HCT116 (cell line): ENCODE data around the gene BET1L. TPM values are rescaled to one million over a fixed set of nuclear protein-coding genes. Genes with fewer than 3 reads are reported as not detected.
A peak's percentile ranks its signal among the peaks of the same experiment; 100 is the strongest.

Experiments used
- ATAC-seq: fragments of 200-7000 bp; cut with Tn5 transposase; 2 replicates; pipeline ENCODE4 v1.9.1; 2020; ENCODE audit warnings: mild to moderate bottlenecking, moderate library complexity
- BruUV-seq: library from RNA; stranded (reverse); fragments of 400-500 nt; replicated peaks from 2 replicates; lab custom pipeline; 2021; lab: Mats Ljungman, UMichigan
- CTCF ChIA-PET: fragments of 300-600 bp; sonication (Branson Sonifier 250); formaldehyde crosslinking; loops from one replicate; lab custom pipeline; 2021; ENCODE audit warnings: antibody characterized with exemption; lab: Charles Lee
- POLR2A ChIA-PET: fragments of 300-600, 350-600 bp; sonication (Branson Sonifier 250); formaldehyde crosslinking; loops from one replicate; lab custom pipeline; 2021; ENCODE audit warnings: antibody characterized with exemption; lab: Charles Lee
- RAD21 ChIA-PET, 2 experiments: fragments of 300-600 bp; sonication (Branson Sonifier 250); formaldehyde crosslinking; loops; one replicate each; lab custom pipeline; 2023; ENCODE audit warnings: low total read pairs in 2 of 2; ENCODE audit not compliant: uncharacterized antibody in 2 of 2, unreplicated experiment in 2 of 2, low non-redundant PET in 1 of 2; lab: Charles Lee
- DNase-seq: peaks from one replicate; pipeline ENCODE4 v3.0.0-alpha.2; 2010; ENCODE audit warnings: low read depth, low spot score
- H2AFZ ChIP-seq: fragments of 200-600 bp; shearing (Covaris generic), sonication (generic); 2 replicates; pipeline ENCODE4 v1.6.1; 2017; ENCODE audit warnings: low read depth, mixed run types, mixed read lengths, antibody characterized with exemption, low read length; ENCODE audit not compliant: poor library complexity, severe bottlenecking
- H3K27ac ChIP-seq: 2 replicates; pipeline ENCODE4 v1.5.1; 2012; ENCODE audit warnings: low read depth, low read length
- H3K27me3 ChIP-seq: fragments of 200-600 bp; sonication (generic); 2 replicates; pipeline ENCODE4 v1.6.1; 2016; ENCODE audit warnings: mixed run types, low read length, mixed read lengths; ENCODE audit not compliant: insufficient read depth
- H3K36me3 ChIP-seq, 2 experiments: fragments of 200-500 bp in 1 of 2; fragments of 200-600 bp in 1 of 2; sonication (Bioruptor generic) in 1 of 2; sonication (generic) in 1 of 2; 2 replicates each; pipeline versions ENCODE4 v1.5.1 to v1.6.1; 2014 to 2016; ENCODE audit warnings: low read length in 2 of 2, inconsistent platforms in 1 of 2, mixed read lengths in 1 of 2, mixed run types in 1 of 2; ENCODE audit not compliant: insufficient read depth in 2 of 2, control insufficient read depth in 1 of 2
- H3K4me1 ChIP-seq, 2 experiments: fragments of 200-600 bp in 1 of 2; sonication (generic) in 1 of 2; 2 replicates each; pipeline versions ENCODE4 v1.5.1 to v1.6.1; 2012 to 2017; ENCODE audit warnings: low read length in 2 of 2, inconsistent platforms in 1 of 2, mild to moderate bottlenecking in 1 of 2, mixed read lengths in 1 of 2, mixed run types in 1 of 2, moderate library complexity in 1 of 2; ENCODE audit not compliant: insufficient read depth in 2 of 2, control insufficient read depth in 1 of 2
- H3K4me2 ChIP-seq: fragments of 200-600 bp; sonication (generic); 2 replicates; pipeline ENCODE4 v1.6.1; 2017; ENCODE audit warnings: mixed run types, low read length, mixed read lengths
- H3K4me3 ChIP-seq, 2 experiments: fragments of 200-600 bp in 1 of 2; sonication (generic) in 1 of 2; replicated peaks in 1 of 2; 2 replicates each; pipeline ENCODE4 v1.5.1; 2011 to 2016; ENCODE audit warnings: low read length in 2 of 2, control low read depth in 1 of 2, low read depth in 1 of 2, mild to moderate bottlenecking in 1 of 2, mixed read lengths in 1 of 2, mixed run types in 1 of 2
- H3K79me2 ChIP-seq: fragments of 200-600 bp; sonication (generic); 2 replicates; pipeline ENCODE4 v1.6.1; 2017; ENCODE audit warnings: mild to moderate bottlenecking, mixed run types, low read length, moderate library complexity, mixed read lengths; ENCODE audit not compliant: insufficient read depth
- H3K9ac ChIP-seq: fragments of 200-600 bp; sonication (generic); 2 replicates; pipeline ENCODE4 v1.6.1; 2016; ENCODE audit warnings: low read length, mixed read lengths
- H3K9me2 ChIP-seq: fragments of 200-600 bp; sonication (generic), shearing (Covaris generic); 2 replicates; pipeline ENCODE4 v1.6.1; 2017; ENCODE audit warnings: mixed run types, mild to moderate bottlenecking, moderate library complexity; ENCODE audit not compliant: insufficient read depth
- H3K9me3 ChIP-seq, 2 experiments: fragments of 200-500 bp in 1 of 2; fragments of 200-600 bp in 1 of 2; sonication (Bioruptor generic) in 1 of 2; sonication (generic) in 1 of 2; 2 replicates each; pipeline ENCODE4 v1.6.1; 2014 to 2017; ENCODE audit warnings: low read length in 2 of 2, mixed read lengths in 2 of 2, inconsistent platforms in 1 of 2, low read depth in 1 of 2, mild to moderate bottlenecking in 1 of 2, mixed run types in 1 of 2, moderate library complexity in 1 of 2; ENCODE audit not compliant: control insufficient read depth in 1 of 2, insufficient read depth in 1 of 2
- H4K20me1 ChIP-seq: fragments of 200-600 bp; sonication (generic), shearing (Covaris generic); 2 replicates; pipeline ENCODE4 v1.6.1; 2017; ENCODE audit warnings: mixed run types, mild to moderate bottlenecking, moderate library complexity; ENCODE audit not compliant: insufficient read depth
- CBX3 ChIP-seq: IDR thresholded peaks from 2 replicates; pipeline ENCODE4 v1.6.1; 2012; ENCODE audit warnings: low read depth
- CEBPB ChIP-seq: IDR thresholded peaks from 2 replicates; pipeline ENCODE4 v1.6.1; 2012; ENCODE audit warnings: low read depth
- EGR1 ChIP-seq: IDR thresholded peaks from 2 replicates; pipeline ENCODE4 v1.6.1; 2012; ENCODE audit warnings: low read depth
- ELF1 ChIP-seq: IDR thresholded peaks from 2 replicates; pipeline ENCODE4 v1.6.1; 2012; ENCODE audit warnings: low read depth, borderline replicate concordance
- EZH2phosphoT487 ChIP-seq: fragments of 200-600 bp; IDR thresholded peaks from 2 replicates; pipeline ENCODE4 v1.6.1; 2018; ENCODE audit warnings: antibody characterized with exemption, borderline replicate concordance
- FOSL1 ChIP-seq: IDR thresholded peaks from 2 replicates; pipeline ENCODE4 v1.6.1; 2012; ENCODE audit warnings: low read depth
- JUND ChIP-seq: IDR thresholded peaks from 2 replicates; pipeline ENCODE4 v1.6.1; 2012
- POLR2A ChIP-seq: IDR thresholded peaks from 2 replicates; pipeline ENCODE4 v1.7.0; 2011; ENCODE audit warnings: borderline replicate concordance; ENCODE audit not compliant: insufficient read depth, insufficient read length; ENCODE audit errors: extremely low read depth
- POLR2AphosphoS5 ChIP-seq: IDR thresholded peaks from 2 replicates; pipeline ENCODE4 v1.6.1; 2011; ENCODE audit warnings: mild to moderate bottlenecking, low read depth, low read length, moderate library complexity
- RAD21 ChIP-seq: IDR thresholded peaks from 2 replicates; pipeline ENCODE4 v1.6.1; 2012; ENCODE audit warnings: low read depth, mild to moderate bottlenecking
- SIN3A ChIP-seq: IDR thresholded peaks from 2 replicates; pipeline ENCODE4 v1.6.1; 2012; ENCODE audit warnings: low read depth
- SP1 ChIP-seq: IDR thresholded peaks from 2 replicates; pipeline ENCODE4 v1.6.1; 2012; ENCODE audit warnings: low read depth
- SRF ChIP-seq: IDR thresholded peaks from 2 replicates; pipeline ENCODE4 v1.6.1; 2012; ENCODE audit warnings: low read depth
- TCF7L2 ChIP-seq: IDR thresholded peaks from 2 replicates; pipeline ENCODE4 v1.7.0; 2011; ENCODE audit warnings: borderline replicate concordance, inconsistent platforms; ENCODE audit not compliant: insufficient read depth, insufficient read length; ENCODE audit errors: extremely low read depth
- YY1 ChIP-seq: IDR thresholded peaks from 2 replicates; pipeline ENCODE4 v1.6.1; 2011; ENCODE audit warnings: low read length, low read depth, moderate library complexity, mild to moderate bottlenecking; ENCODE audit not compliant: insufficient replicate concordance; ENCODE audit errors: extremely low read depth
- ZFX ChIP-seq: fragments of 450-650 bp; IDR thresholded peaks from 2 replicates; pipeline ENCODE4 v1.6.1; 2017
- ZNF274 ChIP-seq: fragments of 200-500 bp; sonication (Bioruptor generic); IDR thresholded peaks from 2 replicates; pipeline ENCODE4 v1.6.1; 2014; ENCODE audit warnings: mild to moderate bottlenecking, low read depth, low read length, inconsistent platforms
- intact Hi-C: fragments of 100-400 bp; cut with micrococcal nuclease; formaldehyde crosslinking; loops from 2 replicates; pipeline ENCODE4 v1.10.0; 2022
- total RNA-seq: library from RNA; stranded (reverse); gene quantifications from one replicate; pipeline ENCODE4 v1.2.1, GENCODE V29; 2021; ENCODE audit not compliant: unreplicated experiment
- TF ChIP-seq, protein P1 (sequence below): IDR thresholded peaks from 2 replicates; pipeline ENCODE4 v1.6.1; 2012; ENCODE audit warnings: low read depth
- TF ChIP-seq, protein P2 (sequence below), 3 experiments: fragments of 200-600 bp in 1 of 3; sonication (generic) in 1 of 3; IDR thresholded peaks in 2 of 3; conservative IDR thresholded peaks in 1 of 3; 2 replicates each; pipeline ENCODE4 v1.5.1; 2012 to 2017; ENCODE audit warnings: low read depth in 2 of 3, low read length in 2 of 3, antibody characterized with exemption in 1 of 3, borderline replicate concordance in 1 of 3, control low read depth in 1 of 3, mild to moderate bottlenecking in 1 of 3, mixed read lengths in 1 of 3, mixed run types in 1 of 3, moderate library complexity in 1 of 3; ENCODE audit not compliant: insufficient read depth in 1 of 3
- TF ChIP-seq, protein P3 (sequence below): IDR thresholded peaks from 2 replicates; pipeline ENCODE4 v1.6.1; 2012

The BET1L gene
- total RNA-seq, 1 experiment from 2014 or later, result 49.1 TPM

- ChIA-PET CTCF (interaction anchor here (1.9 kb wide), 1 partner anchor 15 kb away, joined by 6 read pairs; no protein-coding TSS in a partner anchor), POLR2A (no interaction called here), RAD21 (no interaction called here)
- peak within 1 kb of the TSS; percentile 92 for H3K27ac ChIP-seq
- H3K27me3 ChIP-seq, result no peaks in the 10 kb centered on the region
- H3K4me3 ChIP-seq, result peak within 1 kb of the TSS; percentile 76 to 94
- H3K4me2 ChIP-seq, result peak within 1 kb of the TSS; percentile 83
- ATAC-seq, result peak; percentile 90
- peak within 1 kb of the TSS; percentile 82 for H3K9ac ChIP-seq
- no TSS peak for BruUV-seq
- H4K20me1 ChIP-seq, result no peaks in the 10 kb centered on the region
- no peaks in the 10 kb centered on the region for H3K9me3 ChIP-seq
- peaks cover 50% of the 10 kb centered on the region for H3K79me2 ChIP-seq
- DNase-seq, result peak; percentile 73
- peaks cover 8 to 15% of the 10 kb centered on the region in 2 experiments; a peak in 3 of 4 replicates for H3K36me3 ChIP-seq
- intact Hi-C loops, result loop anchor here (1.0 to 5.0 kb wide), 3 partner anchors 29 to 216 kb away; partner anchors contain the start of genes BET1L, PGGHG, PTDSS2 and RIC8A
- H3K9me2 ChIP-seq, result no peaks in the 10 kb centered on the region
- no peak within 1 kb of the TSS for H2AFZ ChIP-seq
- peaks cover 6 to 20% of the 10 kb centered on the region in 2 experiments; a peak in 3 of 4 replicates for H3K4me1 ChIP-seq
- TF ChIP-seq CBX3 (no peak), SIN3A (peak; percentile 53), ZNF274 (no peak), EZH2phosphoT487 (no peak), EGR1 (peak; percentile 89), ELF1 (no peak), CEBPB (no peak), FOSL1 (no peak), SRF (no peak; the same call in 1 of the 2 replicates), SP1 (peak; percentile 57), JUND (no peak), TCF7L2 (no peak), POLR2AphosphoS5 (peak; percentile 85), POLR2A (peak; percentile 65), YY1 (peak; percentile 71), RAD21 (no peak), ZFX (peak; percentile 85)
- TF ChIP-seq, protein P1, sequence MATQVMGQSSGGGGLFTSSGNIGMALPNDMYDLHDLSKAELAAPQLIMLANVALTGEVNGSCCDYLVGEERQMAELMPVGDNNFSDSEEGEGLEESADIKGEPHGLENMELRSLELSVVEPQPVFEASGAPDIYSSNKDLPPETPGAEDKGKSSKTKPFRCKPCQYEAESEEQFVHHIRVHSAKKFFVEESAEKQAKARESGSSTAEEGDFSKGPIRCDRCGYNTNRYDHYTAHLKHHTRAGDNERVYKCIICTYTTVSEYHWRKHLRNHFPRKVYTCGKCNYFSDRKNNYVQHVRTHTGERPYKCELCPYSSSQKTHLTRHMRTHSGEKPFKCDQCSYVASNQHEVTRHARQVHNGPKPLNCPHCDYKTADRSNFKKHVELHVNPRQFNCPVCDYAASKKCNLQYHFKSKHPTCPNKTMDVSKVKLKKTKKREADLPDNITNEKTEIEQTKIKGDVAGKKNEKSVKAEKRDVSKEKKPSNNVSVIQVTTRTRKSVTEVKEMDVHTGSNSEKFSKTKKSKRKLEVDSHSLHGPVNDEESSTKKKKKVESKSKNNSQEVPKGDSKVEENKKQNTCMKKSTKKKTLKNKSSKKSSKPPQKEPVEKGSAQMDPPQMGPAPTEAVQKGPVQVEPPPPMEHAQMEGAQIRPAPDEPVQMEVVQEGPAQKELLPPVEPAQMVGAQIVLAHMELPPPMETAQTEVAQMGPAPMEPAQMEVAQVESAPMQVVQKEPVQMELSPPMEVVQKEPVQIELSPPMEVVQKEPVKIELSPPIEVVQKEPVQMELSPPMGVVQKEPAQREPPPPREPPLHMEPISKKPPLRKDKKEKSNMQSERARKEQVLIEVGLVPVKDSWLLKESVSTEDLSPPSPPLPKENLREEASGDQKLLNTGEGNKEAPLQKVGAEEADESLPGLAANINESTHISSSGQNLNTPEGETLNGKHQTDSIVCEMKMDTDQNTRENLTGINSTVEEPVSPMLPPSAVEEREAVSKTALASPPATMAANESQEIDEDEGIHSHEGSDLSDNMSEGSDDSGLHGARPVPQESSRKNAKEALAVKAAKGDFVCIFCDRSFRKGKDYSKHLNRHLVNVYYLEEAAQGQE, result no peak
- TF ChIP-seq, protein P2, sequence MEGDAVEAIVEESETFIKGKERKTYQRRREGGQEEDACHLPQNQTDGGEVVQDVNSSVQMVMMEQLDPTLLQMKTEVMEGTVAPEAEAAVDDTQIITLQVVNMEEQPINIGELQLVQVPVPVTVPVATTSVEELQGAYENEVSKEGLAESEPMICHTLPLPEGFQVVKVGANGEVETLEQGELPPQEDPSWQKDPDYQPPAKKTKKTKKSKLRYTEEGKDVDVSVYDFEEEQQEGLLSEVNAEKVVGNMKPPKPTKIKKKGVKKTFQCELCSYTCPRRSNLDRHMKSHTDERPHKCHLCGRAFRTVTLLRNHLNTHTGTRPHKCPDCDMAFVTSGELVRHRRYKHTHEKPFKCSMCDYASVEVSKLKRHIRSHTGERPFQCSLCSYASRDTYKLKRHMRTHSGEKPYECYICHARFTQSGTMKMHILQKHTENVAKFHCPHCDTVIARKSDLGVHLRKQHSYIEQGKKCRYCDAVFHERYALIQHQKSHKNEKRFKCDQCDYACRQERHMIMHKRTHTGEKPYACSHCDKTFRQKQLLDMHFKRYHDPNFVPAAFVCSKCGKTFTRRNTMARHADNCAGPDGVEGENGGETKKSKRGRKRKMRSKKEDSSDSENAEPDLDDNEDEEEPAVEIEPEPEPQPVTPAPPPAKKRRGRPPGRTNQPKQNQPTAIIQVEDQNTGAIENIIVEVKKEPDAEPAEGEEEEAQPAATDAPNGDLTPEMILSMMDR (IDR thresholded peaks at IDR 0.05 in 2 of 3, conservative IDR thresholded peaks at IDR 0.05 in 1 of 3; ENCODE audit: borderline replicate concordance in 1 of 3, insufficient read depth in 1 of 3, low read depth in 2 of 3, low read length in 2 of 3), result 0 out of 6 replicates have a peak, but pooled peaks of 1 of the 3 experiments have one; percentile 6
- TF ChIP-seq, protein P3, sequence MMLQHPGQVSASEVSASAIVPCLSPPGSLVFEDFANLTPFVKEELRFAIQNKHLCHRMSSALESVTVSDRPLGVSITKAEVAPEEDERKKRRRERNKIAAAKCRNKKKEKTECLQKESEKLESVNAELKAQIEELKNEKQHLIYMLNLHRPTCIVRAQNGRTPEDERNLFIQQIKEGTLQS, result no peak
Observed at GRCh38 chr11:235997-236773, 29.0 kb upstream of the BET1L start, which contains the start of gene SIRT3. TSS of gene SIRT3 (minus strand) at chr11:236342. CDS start at chr11:236328, 14 bp downstream.
